Measurements from ENCODE around the gene PDHB. TPM values are rescaled to one million over a fixed set of nuclear protein-coding genes. Genes with fewer than 3 reads are reported as not detected.

Gene PDHB
- total RNA-seq, 1 donor from 2014 or later, result 76.9 TPM

DNA sequence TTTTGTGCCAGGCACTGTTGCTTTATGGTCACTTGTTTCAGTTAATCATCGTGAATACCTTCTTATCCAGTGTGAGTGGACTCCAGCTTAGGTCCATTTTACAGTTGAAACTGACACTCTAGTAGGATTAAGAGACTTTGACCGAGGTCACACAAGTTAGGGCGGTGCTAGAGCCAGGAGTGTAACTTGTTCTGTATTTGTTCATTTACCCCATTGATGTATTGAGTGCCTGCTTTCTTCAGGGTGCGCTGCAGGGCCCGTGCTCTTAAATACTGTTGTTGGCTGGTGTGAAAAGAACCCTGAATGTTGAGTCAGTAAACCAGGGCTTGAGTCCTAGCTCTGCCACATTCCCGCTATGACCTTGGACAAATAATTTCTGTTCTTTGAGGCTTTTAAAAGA is 15.4 kb downstream of the PDHB start:
- Mint-ChIP-seq H3K4me3 (no peak overlapping the region), H3K36me3 (peaks cover 15% of the 10 kb centered on the region), H3K9me3 (no peaks in the 10 kb centered on the region), H3K4me1 (ENCODE audit: unreplicated experiment) (peaks cover 12% of the 10 kb centered on the region), H3K27me3 (no peaks in the 10 kb centered on the region), H3K27ac (no peak overlapping the region)
- TF ChIP-seq, protein P1, sequence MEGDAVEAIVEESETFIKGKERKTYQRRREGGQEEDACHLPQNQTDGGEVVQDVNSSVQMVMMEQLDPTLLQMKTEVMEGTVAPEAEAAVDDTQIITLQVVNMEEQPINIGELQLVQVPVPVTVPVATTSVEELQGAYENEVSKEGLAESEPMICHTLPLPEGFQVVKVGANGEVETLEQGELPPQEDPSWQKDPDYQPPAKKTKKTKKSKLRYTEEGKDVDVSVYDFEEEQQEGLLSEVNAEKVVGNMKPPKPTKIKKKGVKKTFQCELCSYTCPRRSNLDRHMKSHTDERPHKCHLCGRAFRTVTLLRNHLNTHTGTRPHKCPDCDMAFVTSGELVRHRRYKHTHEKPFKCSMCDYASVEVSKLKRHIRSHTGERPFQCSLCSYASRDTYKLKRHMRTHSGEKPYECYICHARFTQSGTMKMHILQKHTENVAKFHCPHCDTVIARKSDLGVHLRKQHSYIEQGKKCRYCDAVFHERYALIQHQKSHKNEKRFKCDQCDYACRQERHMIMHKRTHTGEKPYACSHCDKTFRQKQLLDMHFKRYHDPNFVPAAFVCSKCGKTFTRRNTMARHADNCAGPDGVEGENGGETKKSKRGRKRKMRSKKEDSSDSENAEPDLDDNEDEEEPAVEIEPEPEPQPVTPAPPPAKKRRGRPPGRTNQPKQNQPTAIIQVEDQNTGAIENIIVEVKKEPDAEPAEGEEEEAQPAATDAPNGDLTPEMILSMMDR (conservative IDR thresholded peaks at IDR 0.05), result no peak
- no peak for DNase-seq (ENCODE audit: extremely low spot score, unreplicated experiment)

DNA sequence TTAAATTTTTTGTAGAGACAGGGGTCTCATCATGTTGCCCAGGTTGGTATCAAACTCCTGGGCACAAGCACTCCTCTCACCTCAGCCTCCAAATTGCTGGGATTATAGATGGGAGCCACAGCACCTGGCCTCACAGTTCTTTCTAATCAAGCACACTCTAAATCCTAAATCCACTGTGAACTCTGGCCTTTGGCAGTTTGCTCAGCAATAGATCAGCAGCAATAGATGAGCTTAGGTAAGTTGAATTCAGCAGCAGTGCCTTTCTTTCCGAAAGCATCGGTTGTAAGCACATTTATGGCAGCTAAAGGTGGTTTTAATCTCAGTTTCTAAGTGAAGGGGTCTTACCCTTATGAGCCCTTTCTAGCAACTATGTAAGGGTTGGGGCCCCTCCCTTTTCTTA is 16.6 kb downstream of the PDHB start:
- no peak overlapping the region for H3K4me3 Mint-ChIP-seq
- H3K36me3 Mint-ChIP-seq, result peaks cover 11% of the 10 kb centered on the region
- H3K4me1 Mint-ChIP-seq (ENCODE audit: unreplicated experiment), result peaks cover 12% of the 10 kb centered on the region
- DNase-seq (ENCODE audit: extremely low spot score, unreplicated experiment), result no peak
- no peaks in the 10 kb centered on the region for H3K27me3 Mint-ChIP-seq
- H3K9me3 Mint-ChIP-seq, result no peaks in the 10 kb centered on the region
- TF ChIP-seq, protein P1 (conservative IDR thresholded peaks at IDR 0.05), result no peak
- no peak overlapping the region for H3K27ac Mint-ChIP-seq

DNA sequence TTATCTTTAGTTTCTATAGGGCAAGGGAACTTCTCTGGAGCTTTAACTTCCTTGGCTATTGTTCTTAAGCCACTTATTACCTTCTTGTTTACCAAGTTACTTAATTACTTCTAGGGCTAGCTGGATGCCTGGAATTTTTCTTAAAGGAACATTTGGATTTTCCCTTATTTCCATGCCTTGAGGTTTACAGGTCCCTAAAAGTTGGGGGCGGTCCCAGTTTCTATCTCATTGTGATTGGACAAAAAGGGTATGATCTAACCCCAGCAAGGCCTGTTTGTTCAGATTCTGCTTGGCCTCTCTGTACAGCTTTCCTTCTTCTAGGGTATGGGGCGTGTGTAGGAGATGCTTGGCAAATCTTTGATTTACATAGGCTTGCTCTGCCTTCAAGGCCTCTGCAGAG is 17.4 kb downstream of the PDHB start:
- Mint-ChIP-seq H3K27ac (peak overlapping the region; percentile 21), H3K9me3 (no peaks in the 10 kb centered on the region), H3K36me3 (peaks cover 7% of the 10 kb centered on the region), H3K4me3 (no peak overlapping the region), H3K4me1 (ENCODE audit: unreplicated experiment) (peaks cover 12% of the 10 kb centered on the region), H3K27me3 (no peaks in the 10 kb centered on the region)
- no peak for DNase-seq (ENCODE audit: extremely low spot score, unreplicated experiment)
- TF ChIP-seq, protein P1 (conservative IDR thresholded peaks at IDR 0.05), result no peak

DNA sequence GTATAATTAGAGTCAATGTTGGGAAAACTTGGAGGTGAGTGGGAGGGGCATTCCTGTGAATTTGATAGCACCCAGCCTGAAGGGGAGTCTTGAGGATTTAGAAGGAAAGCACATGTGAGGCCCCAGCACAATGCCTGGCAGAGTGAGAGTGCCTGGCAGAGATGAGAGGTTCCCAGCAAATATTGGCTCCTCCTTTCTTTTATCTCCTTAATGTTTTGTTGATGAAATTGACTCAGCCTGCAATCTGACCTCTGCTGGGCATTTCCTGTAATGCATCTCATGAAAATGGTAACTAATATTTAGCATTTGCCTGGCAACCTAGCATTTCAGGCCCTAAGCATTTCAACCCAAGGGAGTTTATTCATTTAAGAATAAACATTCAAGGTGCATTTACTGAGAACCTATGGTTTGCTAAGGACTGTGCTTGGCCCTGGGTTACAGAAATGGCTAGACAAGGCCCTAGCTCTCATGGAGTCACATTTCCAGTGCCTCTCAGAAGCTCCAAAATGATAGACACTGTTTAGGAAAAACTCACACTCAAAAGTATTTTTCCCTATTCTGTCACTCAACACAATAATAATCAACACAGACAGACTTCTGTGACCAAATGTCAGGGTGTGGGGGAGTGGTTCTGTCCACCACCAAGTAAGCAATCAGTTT is 19.0 kb downstream of the PDHB start:
- Mint-ChIP-seq H3K36me3 (peaks cover 10% of the 10 kb centered on the region), H3K4me3 (no peak overlapping the region), H3K9me3 (no peaks in the 10 kb centered on the region), H3K27me3 (no peaks in the 10 kb centered on the region), H3K27ac (no peak overlapping the region), H3K4me1 (ENCODE audit: unreplicated experiment) (peaks cover 12% of the 10 kb centered on the region)
- TF ChIP-seq, protein P1 (conservative IDR thresholded peaks at IDR 0.05), result peak; percentile 84
- no peak for DNase-seq (ENCODE audit: extremely low spot score, unreplicated experiment)

DNA sequence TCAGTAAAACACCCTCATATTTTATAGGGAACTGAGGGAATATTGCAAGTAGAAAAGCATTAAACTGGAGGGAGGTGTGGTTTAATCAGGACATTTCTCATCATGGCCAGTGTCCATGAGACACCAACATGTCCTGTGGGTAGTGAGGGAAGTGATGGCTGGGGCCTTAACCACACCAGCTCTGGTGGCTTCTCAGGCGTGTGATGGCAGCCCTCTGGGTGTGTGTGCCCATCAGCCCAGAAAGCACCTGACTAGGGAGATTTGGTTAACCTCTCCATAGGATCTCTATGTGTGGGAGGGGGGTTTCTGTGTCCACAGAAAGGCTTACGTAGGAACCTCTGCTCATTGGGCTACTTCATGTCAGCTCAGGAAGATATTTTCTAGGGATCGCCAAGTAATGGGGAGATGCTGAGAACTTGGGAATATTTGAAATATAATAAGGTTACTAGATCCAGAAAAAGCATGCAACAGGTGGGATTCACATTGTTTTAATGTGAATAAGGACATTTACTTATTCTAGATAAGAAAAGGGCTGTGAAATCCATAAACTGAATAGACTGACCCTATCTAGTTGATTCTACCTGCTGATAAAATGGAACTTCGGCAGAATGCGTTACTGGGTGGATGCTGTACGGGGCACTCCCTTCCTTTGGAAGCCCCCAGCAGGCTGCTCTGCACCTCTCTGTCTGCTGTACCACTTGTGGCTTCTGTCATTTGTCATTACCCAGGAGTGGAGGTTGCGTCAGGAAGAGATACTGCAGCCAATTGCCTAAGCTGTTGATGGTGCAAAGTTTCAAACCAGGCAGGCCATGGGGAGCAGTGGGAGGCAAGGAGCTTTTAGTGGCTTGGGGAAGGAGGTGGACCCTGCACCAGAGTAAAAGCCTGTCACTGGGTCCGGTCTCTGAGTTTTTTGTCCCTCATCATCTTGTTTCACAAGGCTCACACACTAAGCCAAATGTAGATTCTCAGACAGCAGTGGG is 21.5 kb downstream of the PDHB start:
- Mint-ChIP-seq H3K4me1 (ENCODE audit: unreplicated experiment) (peaks cover 8% of the 10 kb centered on the region), H3K27ac (no peak overlapping the region), H3K27me3 (no peaks in the 10 kb centered on the region), H3K36me3 (peaks cover 12% of the 10 kb centered on the region), H3K4me3 (no peak overlapping the region), H3K9me3 (no peaks in the 10 kb centered on the region)
- DNase-seq (ENCODE audit: extremely low spot score, unreplicated experiment), result no peak
- TF ChIP-seq, protein P1 (conservative IDR thresholded peaks at IDR 0.05), result no peak
